OCI-LY1 (cell line): ENCODE measurements around the gene RPL37A.

Experiments used
- CTCF ChIP-seq: fragments of 200-600 bp; sonication (generic), shearing (Covaris generic); IDR thresholded peaks from 2 replicates; pipeline ENCODE4 v1.5.1; 2017; ENCODE audit warnings: mild to moderate bottlenecking, antibody characterized with exemption, low read length, moderate library complexity, mixed read lengths
- EZH2 ChIP-seq: fragments of 200-600 bp; sonication (generic), shearing (Covaris generic); IDR thresholded peaks from 2 replicates; pipeline ENCODE4 v1.8.0; 2017; ENCODE audit warnings: borderline replicate concordance, mixed run types, mild to moderate bottlenecking, antibody characterized with exemption, low read length, moderate library complexity, mixed read lengths

DNA sequence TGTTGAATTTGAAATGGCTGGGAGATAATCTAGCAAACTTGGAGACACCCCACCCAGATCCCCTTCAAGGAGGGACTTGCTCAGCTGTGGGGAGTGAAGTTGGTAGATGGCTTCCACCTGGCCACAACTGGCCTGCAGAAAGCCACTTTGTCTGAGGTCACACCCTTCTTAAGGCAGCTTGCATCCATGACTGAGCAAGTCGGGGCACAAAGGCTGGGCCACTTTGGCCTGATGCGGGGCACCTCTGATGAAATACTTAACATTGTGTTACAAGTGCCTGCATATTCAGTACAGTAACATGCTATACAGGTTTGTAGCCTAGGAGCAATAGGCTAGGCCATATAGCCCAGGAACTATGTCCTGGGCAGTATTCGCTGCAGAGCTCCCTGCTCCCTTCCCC, 13.4 kb upstream of the RPL37A start:
- TF ChIP-seq CTCF = no peak
- TF ChIP-seq EZH2 = no peak
